Measurements from ENCODE around the gene PLD1.

PLD1 gene

DNA sequence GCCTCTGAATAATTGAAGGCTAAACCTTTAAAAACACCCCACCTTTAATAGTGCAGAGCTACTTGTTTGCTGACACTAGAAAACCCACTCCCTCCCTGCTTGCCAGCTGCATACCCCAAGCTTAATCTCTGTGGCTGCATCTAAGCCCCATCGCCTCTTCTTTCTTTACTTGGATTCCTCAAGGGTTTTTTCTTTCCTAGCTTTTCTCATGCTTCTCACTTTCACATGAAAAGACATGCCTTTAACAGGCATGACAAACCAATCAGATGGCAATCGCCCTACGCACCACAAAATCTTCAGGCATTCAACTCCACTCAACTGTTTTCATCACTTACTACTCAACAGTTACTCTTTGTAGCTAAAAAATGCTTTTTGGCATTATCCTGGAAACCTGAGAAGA is 77.5 kb downstream of the PLD1 start:
- DNase-seq = no peak
- TF ChIP-seq GATA1 (IDR thresholded peaks at IDR 0.05; ENCODE audit: low read depth, low read length) (no peak), POLR2A (IDR thresholded peaks at IDR 0.05; ENCODE audit: low read length) (no peak)

DNA sequence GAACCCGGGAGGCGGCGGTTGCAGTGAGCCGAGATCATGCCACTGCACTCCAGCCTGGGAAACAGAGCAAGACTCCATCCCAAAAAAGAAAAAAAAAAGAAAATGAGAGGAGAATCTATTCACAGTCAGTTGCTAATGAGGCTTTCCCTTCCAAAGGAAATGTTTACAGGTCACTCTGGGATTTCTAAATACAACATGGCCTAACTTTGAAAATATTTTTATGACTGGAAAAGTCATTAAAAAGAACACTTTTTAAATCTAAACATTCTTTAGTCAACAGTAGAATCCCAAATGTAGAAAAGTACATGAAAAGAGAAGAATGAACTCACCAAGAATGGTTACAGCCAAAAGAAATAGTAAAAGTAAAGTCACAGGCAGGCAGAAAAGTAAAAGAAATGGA is 78.6 kb downstream of the PLD1 start:
- DNase-seq = no peak

DNA sequence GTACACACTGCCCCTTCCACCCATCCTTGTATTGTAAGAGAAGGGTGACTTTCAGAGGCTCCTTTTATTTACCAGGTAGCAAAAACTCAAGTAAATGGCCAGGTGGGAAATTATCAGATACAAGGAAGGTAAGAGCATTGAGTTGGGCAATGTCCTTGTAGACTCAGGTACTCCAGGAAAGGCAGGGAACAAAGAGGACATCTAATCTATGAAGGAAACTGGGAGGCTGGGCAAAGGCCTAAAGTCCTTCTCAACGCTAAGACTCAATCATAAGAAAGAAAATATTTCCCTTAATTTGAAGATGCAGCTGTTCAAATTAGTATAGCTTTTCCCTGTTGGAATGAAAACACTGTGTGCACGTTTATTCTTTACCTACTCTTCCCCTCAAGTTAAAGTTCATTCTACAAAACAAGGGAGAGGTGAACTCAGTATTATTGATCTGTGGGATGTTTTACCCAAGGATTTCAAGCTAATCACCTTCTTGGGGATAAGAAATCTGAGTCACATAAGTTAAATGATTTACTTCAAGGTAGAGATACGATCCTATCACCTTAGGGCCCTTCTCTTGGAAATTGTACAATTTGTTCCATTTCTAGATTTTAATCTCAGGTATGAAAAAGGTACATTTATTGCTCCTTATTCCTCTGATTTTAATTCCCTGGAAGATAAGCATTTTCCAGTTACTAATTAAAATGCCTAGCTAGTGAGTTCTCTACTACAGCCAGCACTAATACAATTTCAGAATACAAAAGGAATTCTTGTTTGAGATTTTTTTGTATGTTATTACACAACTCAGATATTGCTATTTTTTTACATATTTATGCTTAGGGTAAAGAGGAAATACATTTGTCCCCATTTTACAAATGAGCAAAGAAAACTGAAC is 80.6 kb downstream of the PLD1 start:
- TF ChIP-seq POLR2A (IDR thresholded peaks at IDR 0.05; ENCODE audit: low read length) = no peak
- TF ChIP-seq GATA1 (IDR thresholded peaks at IDR 0.05; ENCODE audit: low read depth, low read length) = no peak

More for the DNA sequence above, 78.6 kb downstream of the PLD1 start:
- TF ChIP-seq POLR2A (IDR thresholded peaks at IDR 0.05; ENCODE audit: low read length) (no peak), GATA1 (IDR thresholded peaks at IDR 0.05; ENCODE audit: low read depth, low read length) (no peak)

DNA sequence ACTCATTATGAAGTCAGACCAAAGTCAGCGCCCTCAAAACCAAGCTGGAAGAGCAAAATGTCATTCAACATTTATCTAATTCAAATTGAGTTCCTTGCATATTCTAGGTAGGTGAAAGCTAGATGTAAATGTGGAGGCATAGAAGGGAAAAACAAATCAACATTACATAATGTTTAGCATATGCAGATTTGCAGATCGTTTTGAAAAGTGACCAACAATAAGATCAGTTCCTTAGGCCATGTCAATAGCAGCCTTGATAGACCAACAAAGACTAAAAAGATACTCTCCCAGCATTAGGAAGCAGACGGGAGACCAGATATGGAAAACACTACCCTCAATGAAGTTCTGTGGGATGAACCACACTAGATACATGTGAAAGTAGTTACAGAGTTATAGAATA is 83.0 kb downstream of the PLD1 start:
- TF ChIP-seq POLR2A (IDR thresholded peaks at IDR 0.05; ENCODE audit: low read length) = no peak
- no peak for TF ChIP-seq GATA1 (IDR thresholded peaks at IDR 0.05; ENCODE audit: low read depth, low read length)
- no peak for DNase-seq

More for the DNA sequence above, 80.6 kb downstream of the PLD1 start:
- DNase-seq = no peak

DNA sequence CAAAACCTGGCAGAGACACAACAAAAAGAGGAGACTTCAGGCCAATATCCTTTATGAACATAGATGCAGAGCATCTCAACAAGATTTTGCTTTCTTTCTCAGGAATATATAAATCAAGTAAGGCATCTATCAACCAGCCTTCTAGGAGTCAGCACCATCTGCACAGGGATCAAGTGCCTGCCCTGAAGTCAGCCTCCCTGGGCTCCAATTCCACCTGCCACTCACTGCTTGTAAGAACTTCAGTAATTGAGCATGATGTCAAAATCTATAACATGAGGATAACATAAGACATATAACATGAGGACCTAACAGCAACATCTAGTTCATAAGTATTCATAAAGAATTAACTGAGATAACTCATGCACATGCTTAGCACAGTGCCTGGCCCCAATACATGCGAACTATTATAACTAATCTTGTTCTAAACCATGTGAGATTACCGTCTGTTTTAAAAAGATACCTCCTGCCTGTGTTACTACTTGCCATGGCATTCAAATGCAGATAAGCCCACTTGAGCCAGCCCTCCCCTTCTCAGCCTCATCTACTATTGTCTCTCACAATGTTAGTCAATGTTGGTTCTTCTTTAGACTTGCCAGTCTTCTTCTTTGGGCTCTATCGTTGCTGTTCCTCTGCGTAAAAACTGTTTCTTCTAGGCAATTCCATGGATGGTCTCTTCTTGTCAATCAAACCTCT is 91.6 kb downstream of the PLD1 start:
- peak; percentile 46 to 86 for DNase-seq
- no peak for TF ChIP-seq GATA1 (IDR thresholded peaks at IDR 0.05; ENCODE audit: low read depth, low read length)
- no peak for TF ChIP-seq POLR2A (IDR thresholded peaks at IDR 0.05; ENCODE audit: low read length)

DNA sequence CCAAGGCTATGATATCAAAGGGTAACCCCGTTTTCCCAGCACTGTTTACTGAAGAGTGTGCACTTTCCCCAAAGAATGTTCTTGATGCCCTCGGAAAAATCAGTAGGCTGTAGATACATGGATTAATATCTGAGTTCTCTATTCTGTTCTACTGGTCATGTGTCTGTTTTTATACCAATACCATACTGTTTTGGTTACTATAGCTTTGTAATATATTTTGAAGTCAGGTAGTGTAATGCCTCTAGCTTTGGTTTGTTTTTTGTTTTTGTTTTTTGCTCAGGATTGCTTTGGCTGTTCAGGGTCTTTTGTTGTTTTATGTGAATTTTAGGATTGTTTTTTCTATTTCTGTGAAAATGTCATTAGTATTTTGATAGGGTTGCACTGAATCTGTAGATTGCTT is 95.1 kb downstream of the PLD1 start:
- no peak for DNase-seq
- TF ChIP-seq POLR2A (IDR thresholded peaks at IDR 0.05; ENCODE audit: low read length) (no peak), GATA1 (IDR thresholded peaks at IDR 0.05; ENCODE audit: low read depth, low read length) (no peak)

DNA sequence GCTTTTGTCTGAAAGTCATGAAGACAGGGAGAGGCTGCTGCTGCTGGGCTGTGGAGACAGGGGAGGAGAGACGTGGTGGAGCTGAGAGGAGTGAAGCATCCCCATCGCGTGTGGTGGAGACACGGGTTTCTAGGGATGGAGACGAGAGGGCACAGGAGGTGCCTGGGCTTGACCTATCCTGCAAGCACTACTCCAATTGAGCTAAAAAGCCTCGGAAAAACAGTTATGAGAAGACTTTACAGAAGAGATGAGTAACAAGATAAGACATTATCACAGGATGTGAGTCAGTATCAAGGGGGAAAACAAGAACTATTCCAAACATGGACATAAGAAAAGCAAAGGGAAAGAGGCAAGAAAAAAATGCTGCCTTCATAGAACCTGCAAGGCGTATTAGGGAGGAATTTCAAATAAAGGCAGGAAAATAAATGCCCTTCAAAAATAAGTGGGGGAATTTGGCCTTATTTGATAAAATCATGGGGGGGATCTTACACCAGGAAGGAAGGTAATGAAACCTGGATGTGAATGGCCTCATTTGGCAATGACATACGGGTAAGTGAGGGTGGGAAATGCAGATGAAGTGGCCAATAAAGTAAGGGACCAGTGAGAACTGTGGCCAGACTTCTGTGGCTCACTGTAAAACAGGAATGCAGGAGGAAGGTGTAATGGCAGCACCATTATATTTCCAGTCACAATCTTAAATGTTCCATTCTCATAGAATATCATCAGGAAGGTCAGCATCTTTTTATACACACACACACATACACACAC is 97.9 kb downstream of the PLD1 start:
- no peak for TF ChIP-seq GATA1 (IDR thresholded peaks at IDR 0.05; ENCODE audit: low read depth, low read length)
- no peak for TF ChIP-seq POLR2A (IDR thresholded peaks at IDR 0.05; ENCODE audit: low read length)
- DNase-seq = no peak

DNA sequence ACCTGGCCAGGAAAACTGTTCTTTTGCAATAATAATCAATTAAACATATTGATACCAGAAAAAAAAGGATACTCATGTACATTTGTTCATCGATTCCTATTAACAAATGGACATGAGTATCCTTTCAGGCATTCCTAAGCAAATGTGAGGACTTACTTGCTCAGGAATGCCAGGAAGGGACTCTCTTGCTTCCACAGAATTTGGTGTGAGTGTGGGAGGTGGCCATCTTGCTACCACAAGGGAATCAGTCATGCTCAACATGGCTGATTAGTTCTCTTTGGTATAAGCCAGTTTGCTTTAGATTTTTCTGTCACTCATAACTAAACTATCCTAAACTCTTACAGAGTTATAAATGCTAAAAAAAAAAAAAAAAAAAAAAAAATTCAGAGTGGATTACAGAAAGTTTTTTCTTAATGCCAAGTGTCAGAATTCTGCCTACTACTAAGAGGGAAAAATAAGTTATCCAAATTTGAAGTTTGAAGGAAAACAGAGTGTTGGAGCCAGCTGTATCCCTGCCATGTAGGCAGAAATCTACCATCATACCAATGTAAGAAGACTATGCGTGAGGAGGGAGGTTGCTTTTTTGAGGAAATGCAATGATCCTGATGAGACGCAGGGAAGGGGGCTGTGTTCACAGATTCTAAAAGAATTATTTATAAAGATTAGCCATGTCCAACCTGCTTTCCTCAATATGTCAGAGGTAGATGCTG is 98.7 kb downstream of the PLD1 start:
- no peak for DNase-seq
- TF ChIP-seq POLR2A (IDR thresholded peaks at IDR 0.05; ENCODE audit: low read length) = no peak

DNA sequence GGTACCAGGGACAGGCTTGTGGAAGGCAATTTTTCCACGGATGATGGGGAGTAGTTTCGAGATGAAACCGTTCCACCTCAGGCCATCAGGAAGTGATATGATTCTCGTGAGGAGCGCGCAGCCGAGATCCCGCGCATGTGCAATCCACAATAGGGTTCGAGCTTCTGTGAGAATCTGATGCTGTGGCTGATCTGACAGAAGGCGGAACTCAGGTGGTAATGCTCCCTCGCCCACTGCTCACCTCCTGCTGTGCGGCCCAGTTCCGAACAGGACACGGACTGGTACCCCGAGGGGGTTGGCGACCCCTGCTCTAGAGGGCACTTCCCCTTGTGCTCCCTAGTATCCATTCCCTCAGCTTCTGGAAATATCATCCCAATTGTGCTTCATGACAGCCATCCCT is 99.9 kb downstream of the PLD1 start:
- TF ChIP-seq GATA1 (IDR thresholded peaks at IDR 0.05; ENCODE audit: low read depth, low read length) (no peak), POLR2A (IDR thresholded peaks at IDR 0.05; ENCODE audit: low read length) (no peak)
- DNase-seq = no peak

DNA sequence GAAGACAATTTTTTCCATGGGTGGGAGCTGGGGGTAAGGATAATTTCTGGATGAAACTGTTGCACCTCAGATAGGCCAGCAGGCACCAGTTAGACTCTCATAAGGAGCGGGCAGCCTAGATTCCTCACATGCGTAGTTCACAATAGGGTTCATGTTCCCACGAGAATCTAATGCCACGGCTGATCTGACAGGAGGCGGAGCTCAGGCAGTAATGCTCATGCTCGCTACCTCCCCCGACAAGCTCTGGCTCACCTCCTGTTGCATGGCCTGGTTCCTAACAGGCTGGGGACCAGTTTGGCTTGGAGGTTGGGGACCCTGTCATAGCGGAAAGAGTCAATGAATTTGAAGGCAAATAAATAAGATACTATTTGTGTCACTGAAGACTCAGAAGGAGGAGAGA is 105.5 kb downstream of the PLD1 start:
- TF ChIP-seq POLR2A (IDR thresholded peaks at IDR 0.05; ENCODE audit: low read length) = no peak
- TF ChIP-seq GATA1 (IDR thresholded peaks at IDR 0.05; ENCODE audit: low read depth, low read length) = no peak
- DNase-seq = no peak

DNA sequence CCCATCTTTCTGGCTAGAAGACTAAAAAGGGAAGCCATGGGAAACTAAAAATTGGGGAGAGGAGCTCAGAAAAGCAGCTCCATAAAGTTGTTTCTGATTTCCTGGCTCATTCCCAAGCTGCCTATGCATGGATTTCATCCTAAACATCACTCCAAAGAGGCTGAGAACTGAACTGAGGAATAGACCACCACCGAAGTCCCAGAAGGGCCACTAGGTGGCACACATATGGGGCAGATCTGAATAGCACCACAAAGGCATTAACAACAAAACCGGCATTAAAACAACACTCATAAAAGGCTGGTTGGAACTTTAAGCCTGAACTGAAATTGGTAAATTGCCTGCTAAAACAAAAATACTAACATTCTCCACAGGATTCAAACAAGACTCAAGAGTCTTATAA is 106.3 kb downstream of the PLD1 start:
- DNase-seq = peak; percentile 37 to 55

DNA sequence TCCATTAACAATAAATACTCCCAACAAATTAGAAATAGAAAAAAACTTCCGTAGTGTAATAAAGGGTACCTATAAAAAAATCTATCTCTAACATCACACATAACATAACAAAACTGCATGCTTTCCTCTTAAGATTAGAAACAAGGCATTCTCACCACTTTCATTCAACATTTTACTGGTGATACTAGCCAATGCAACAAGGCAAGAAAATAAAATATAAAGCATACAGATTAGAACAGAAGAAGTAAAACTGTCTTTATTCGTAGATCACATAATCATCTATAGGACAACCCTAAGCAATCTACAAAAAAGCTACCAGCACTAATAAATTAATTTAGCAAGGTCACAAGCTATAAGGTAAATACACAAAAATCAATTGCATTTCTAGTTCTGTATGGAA is 107.1 kb downstream of the PLD1 start:
- DNase-seq = no peak
- TF ChIP-seq POLR2A (IDR thresholded peaks at IDR 0.05; ENCODE audit: low read length) = no peak
- no peak for TF ChIP-seq GATA1 (IDR thresholded peaks at IDR 0.05; ENCODE audit: low read depth, low read length)

More for the DNA sequence above, 106.3 kb downstream of the PLD1 start:
- TF ChIP-seq GATA1 (IDR thresholded peaks at IDR 0.05; ENCODE audit: low read depth, low read length) (no peak), POLR2A (IDR thresholded peaks at IDR 0.05; ENCODE audit: low read length) (no peak)

DNA sequence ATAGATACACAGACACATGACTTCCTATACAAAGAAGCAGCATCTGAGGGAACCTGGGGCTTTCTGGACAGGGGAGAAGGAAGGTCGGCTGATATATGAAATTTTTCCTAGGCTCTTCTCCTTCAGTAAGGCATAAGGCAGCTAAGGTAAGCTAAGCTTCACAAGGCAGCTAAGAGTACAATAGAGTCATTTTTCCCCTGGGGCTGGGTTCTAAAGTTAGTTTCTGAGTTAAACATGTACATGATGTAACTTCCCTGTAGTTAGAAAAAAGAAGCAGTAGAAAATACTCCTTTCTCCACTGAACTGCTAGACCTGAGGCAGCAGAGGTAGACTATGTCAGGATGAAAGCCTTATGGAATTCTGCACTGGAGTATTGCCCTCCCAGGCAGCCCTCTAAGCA is 109.6 kb downstream of the PLD1 start:
- DNase-seq = no peak
- TF ChIP-seq GATA1 (IDR thresholded peaks at IDR 0.05; ENCODE audit: low read depth, low read length) (no peak), POLR2A (IDR thresholded peaks at IDR 0.05; ENCODE audit: low read length) (no peak)
